Parathyroid adenoma (tissue), 2 donors: ENCODE measurements around the gene MOV10.
"Not testable (repeated sequence)": the region's sequence is repeated elsewhere in the genome, so short reads cannot be mapped to it uniquely, and the experiment has no call there.

Experiments
- H2AFZ ChIP-seq: fragments of 300-600 bp; sonication (generic); one replicate; pipeline ENCODE4 v1.7.0; 2017; ENCODE audit warnings: antibody characterized with exemption, mild to moderate bottlenecking
- H3K27ac ChIP-seq: fragments of 300-600 bp; sonication (generic); one replicate; pipeline ENCODE4 v1.7.0; 2017
- H3K27me3 ChIP-seq: fragments of 300-600 bp; sonication (generic); one replicate; pipeline ENCODE4 v1.7.0; 2017; ENCODE audit warnings: low read length; ENCODE audit not compliant: control insufficient read depth, insufficient read depth
- H3K36me3 ChIP-seq: fragments of 300-600 bp; sonication (generic); one replicate; pipeline ENCODE4 v1.7.0; 2017; ENCODE audit warnings: low read length; ENCODE audit not compliant: control insufficient read depth, insufficient read depth
- H3K4me1 ChIP-seq: fragments of 300-600 bp; sonication (generic); one replicate; pipeline ENCODE4 v1.7.0; 2017; ENCODE audit warnings: control low read depth
- H3K4me2 ChIP-seq: fragments of 300-600 bp; sonication (generic); one replicate; pipeline ENCODE4 v1.7.0; 2017; ENCODE audit warnings: low read length
- H3K4me3 ChIP-seq: fragments of 300-600 bp; sonication (generic); one replicate; pipeline ENCODE4 v1.7.0; 2017; ENCODE audit warnings: low read depth, low read length
- H3K79me2 ChIP-seq: fragments of 300-600 bp; sonication (generic); one replicate; pipeline ENCODE4 v1.7.0; 2017; ENCODE audit warnings: control low read depth
- H3K9ac ChIP-seq: fragments of 300-600 bp; sonication (generic); one replicate; pipeline ENCODE4 v1.7.0; 2017; ENCODE audit warnings: mild to moderate bottlenecking
- H3K9me3 ChIP-seq: fragments of 300-600 bp; sonication (generic); one replicate; pipeline ENCODE4 v1.7.0; 2017; ENCODE audit warnings: low read length; ENCODE audit not compliant: control insufficient read depth
- CTCF ChIP-seq: fragments of 300-600 bp; sonication (generic); IDR thresholded peaks from one replicate; pipeline ENCODE4 v1.7.0; 2017; ENCODE audit warnings: antibody characterized with exemption, mild to moderate bottlenecking
- donor health status: primary hyperparathyroidism.

MOV10 gene

GRCh38 chr1:112722601-112723510, 48.4 kb downstream of the MOV10 start:
- Histone ChIP-seq H3K4me3 (no peak overlapping the region), H3K79me2 (no peaks in the 10 kb centered on the region), H3K4me1 (no peaks in the 10 kb centered on the region), H3K27me3 (no peaks in the 10 kb centered on the region), H3K9ac (no peak overlapping the region), H2AFZ (no peak overlapping the region), H3K9me3 (no peaks in the 10 kb centered on the region), H3K36me3 (no peaks in the 10 kb centered on the region), H3K4me2 (no peak overlapping the region), H3K27ac (no peak overlapping the region)
- no peak for TF ChIP-seq CTCF

- no peak overlapping the region for H3K4me3 ChIP-seq
- no peaks in the 10 kb centered on the region for H3K27me3 ChIP-seq
- TF ChIP-seq CTCF: no peak
- H3K79me2 ChIP-seq: no peaks in the 10 kb centered on the region
- H2AFZ ChIP-seq: no peak overlapping the region
- no peak overlapping the region for H3K9ac ChIP-seq
- no peaks in the 10 kb centered on the region for H3K4me1 ChIP-seq
- H3K9me3 ChIP-seq: no peaks in the 10 kb centered on the region
- H3K36me3 ChIP-seq: no peaks in the 10 kb centered on the region
- no peak overlapping the region for H3K27ac ChIP-seq
- no peak overlapping the region for H3K4me2 ChIP-seq
Observed at GRCh38 chr1:112723511-112723839, 49.0 kb downstream of the MOV10 start.

GRCh38 chr1:112724240-112724639, 49.8 kb downstream of the MOV10 start:
- H3K27me3 ChIP-seq, H3K9me3 ChIP-seq, H3K79me2 ChIP-seq, H3K27ac ChIP-seq, H3K4me1 ChIP-seq, H2AFZ ChIP-seq, H3K9ac ChIP-seq, H3K4me3 ChIP-seq, H3K4me2 ChIP-seq, H3K36me3 ChIP-seq: not testable (repeated sequence)

- no peak overlapping the region for H2AFZ ChIP-seq
- H3K27ac ChIP-seq: no peak overlapping the region
- H3K79me2 ChIP-seq: no peaks in the 10 kb centered on the region
- no peak overlapping the region for H3K4me2 ChIP-seq
- H3K9ac ChIP-seq: no peak overlapping the region
- TF ChIP-seq CTCF: no peak
- no peaks in the 10 kb centered on the region for H3K4me1 ChIP-seq
- H3K4me3 ChIP-seq: no peak overlapping the region
- H3K27me3 ChIP-seq: no peaks in the 10 kb centered on the region
- H3K9me3 ChIP-seq: no peaks in the 10 kb centered on the region
- H3K36me3 ChIP-seq: no peaks in the 10 kb centered on the region
Observed at GRCh38 chr1:112727716-112728115, 53.3 kb downstream of the MOV10 start.

- H3K9ac ChIP-seq, H3K4me2 ChIP-seq, H3K4me1 ChIP-seq, H3K9me3 ChIP-seq, H3K79me2 ChIP-seq, H3K4me3 ChIP-seq, H3K27ac ChIP-seq, H3K27me3 ChIP-seq, H2AFZ ChIP-seq, H3K36me3 ChIP-seq: not testable (repeated sequence)
Observed at GRCh38 chr1:112728306-112728971, 54.0 kb downstream of the MOV10 start.

- not testable (repeated sequence) for H3K4me1 ChIP-seq, H3K9me3 ChIP-seq, H2AFZ ChIP-seq, H3K4me3 ChIP-seq, H3K27me3 ChIP-seq, H3K27ac ChIP-seq, H3K79me2 ChIP-seq, H3K4me2 ChIP-seq, H3K36me3 ChIP-seq, H3K9ac ChIP-seq
Observed at GRCh38 chr1:112729011-112729410, 54.6 kb downstream of the MOV10 start.
